ENCODE data around the gene TCHP.
"Not testable (repeated sequence)": the region's sequence is repeated elsewhere in the genome, so short reads cannot be mapped to it uniquely, and the experiment has no call there.

TCHP gene

GRCh38 chr12:109929326-109929725 lies 29.3 kb downstream of the TCHP start:
- not testable (repeated sequence) for H3K4me1 Mint-ChIP-seq (ENCODE audit: low read depth)

GRCh38 chr12:109930028-109930800 lies 30.1 kb downstream of the TCHP start:
- H3K27ac Mint-ChIP-seq: no peak overlapping the region
- H3K4me1 Mint-ChIP-seq (ENCODE audit: low read depth): no peaks in the 10 kb centered on the region
- H3K4me3 Mint-ChIP-seq: no peak overlapping the region
- H3K36me3 Mint-ChIP-seq (ENCODE audit: low read depth): peaks cover 37% of the 10 kb centered on the region
- no peaks in the 10 kb centered on the region for H3K27me3 Mint-ChIP-seq (ENCODE audit: low read depth)
- H3K9me3 Mint-ChIP-seq: no peaks in the 10 kb centered on the region

More at GRCh38 chr12:109929326-109929725, 29.3 kb downstream of the TCHP start:
- not testable (repeated sequence) for H3K27me3 Mint-ChIP-seq (ENCODE audit: low read depth); H3K9me3 Mint-ChIP-seq; H3K27ac Mint-ChIP-seq; H3K4me3 Mint-ChIP-seq
- H3K36me3 Mint-ChIP-seq (ENCODE audit: low read depth): peaks cover 39% of the 10 kb centered on the region

GRCh38 chr12:109931143-109931542 lies 31.1 kb downstream of the TCHP start:
- Mint-ChIP-seq H3K27ac (no peak overlapping the region), H3K9me3 (no peaks in the 10 kb centered on the region), H3K4me1 (ENCODE audit: low read depth) (no peaks in the 10 kb centered on the region), H3K36me3 (ENCODE audit: low read depth) (peaks cover 42% of the 10 kb centered on the region), H3K27me3 (ENCODE audit: low read depth) (no peaks in the 10 kb centered on the region), H3K4me3 (no peak overlapping the region)

GRCh38 chr12:109932878-109933503 lies 32.9 kb downstream of the TCHP start:
- Mint-ChIP-seq H3K4me1 (ENCODE audit: low read depth) (no peaks in the 10 kb centered on the region), H3K4me3 (no peak overlapping the region), H3K27me3 (ENCODE audit: low read depth) (no peaks in the 10 kb centered on the region), H3K27ac (no peak overlapping the region), H3K9me3 (no peaks in the 10 kb centered on the region), H3K36me3 (ENCODE audit: low read depth) (peaks cover 47% of the 10 kb centered on the region)

- Mint-ChIP-seq H3K9me3 (no peaks in the 10 kb centered on the region), H3K27me3 (ENCODE audit: low read depth) (no peaks in the 10 kb centered on the region), H3K4me3 (no peak overlapping the region), H3K27ac (no peak overlapping the region), H3K4me1 (ENCODE audit: low read depth) (no peaks in the 10 kb centered on the region), H3K36me3 (ENCODE audit: low read depth) (peaks cover 51% of the 10 kb centered on the region)
These were observed 34.0 kb downstream of the TCHP start for GRCh38 chr12:109934026-109934425.

- Mint-ChIP-seq H3K9me3 (no peaks in the 10 kb centered on the region), H3K27ac (no peak overlapping the region), H3K4me3 (no peak overlapping the region), H3K27me3 (ENCODE audit: low read depth) (no peaks in the 10 kb centered on the region), H3K4me1 (ENCODE audit: low read depth) (peaks cover 1% of the 10 kb centered on the region), H3K36me3 (ENCODE audit: low read depth) (peaks cover 43% of the 10 kb centered on the region)
These were observed 37.3 kb downstream of the TCHP start for GRCh38 chr12:109937371-109937770.

- H3K9me3 Mint-ChIP-seq: no peaks in the 10 kb centered on the region
- peaks cover 37% of the 10 kb centered on the region for H3K36me3 Mint-ChIP-seq (ENCODE audit: low read depth)
- peaks cover 1% of the 10 kb centered on the region for H3K4me1 Mint-ChIP-seq (ENCODE audit: low read depth)
- no peaks in the 10 kb centered on the region for H3K27me3 Mint-ChIP-seq (ENCODE audit: low read depth)
- no peak overlapping the region for H3K4me3 Mint-ChIP-seq
- no peak overlapping the region for H3K27ac Mint-ChIP-seq
These were observed 38.9 kb downstream of the TCHP start for GRCh38 chr12:109938947-109939346.

GRCh38 chr12:109939504-109939903 lies 39.4 kb downstream of the TCHP start:
- peaks cover 1% of the 10 kb centered on the region for H3K4me1 Mint-ChIP-seq (ENCODE audit: low read depth)

GRCh38 chr12:109940339-109940923 lies 40.4 kb downstream of the TCHP start:
- H3K36me3 Mint-ChIP-seq (ENCODE audit: low read depth): peaks cover 35% of the 10 kb centered on the region
- H3K4me3 Mint-ChIP-seq: no peak overlapping the region
- H3K27ac Mint-ChIP-seq: no peak overlapping the region
- H3K4me1 Mint-ChIP-seq (ENCODE audit: low read depth): peaks cover 1% of the 10 kb centered on the region
- H3K27me3 Mint-ChIP-seq (ENCODE audit: low read depth): no peaks in the 10 kb centered on the region
- no peaks in the 10 kb centered on the region for H3K9me3 Mint-ChIP-seq

More at GRCh38 chr12:109939504-109939903, 39.4 kb downstream of the TCHP start:
- Mint-ChIP-seq H3K27me3 (ENCODE audit: low read depth) (no peaks in the 10 kb centered on the region), H3K27ac (no peak overlapping the region), H3K4me3 (no peak overlapping the region), H3K9me3 (no peaks in the 10 kb centered on the region), H3K36me3 (ENCODE audit: low read depth) (peaks cover 34% of the 10 kb centered on the region)

GRCh38 chr12:109943811-109944210 lies 43.7 kb downstream of the TCHP start:
- Mint-ChIP-seq H3K27me3 (ENCODE audit: low read depth) (no peaks in the 10 kb centered on the region), H3K9me3 (no peaks in the 10 kb centered on the region), H3K4me3 (no peak overlapping the region), H3K4me1 (ENCODE audit: low read depth) (peaks cover 24% of the 10 kb centered on the region), H3K27ac (no peak overlapping the region), H3K36me3 (ENCODE audit: low read depth) (peaks cover 36% of the 10 kb centered on the region)

GRCh38 chr12:109944561-109945359 lies 44.7 kb downstream of the TCHP start:
- peaks cover 35% of the 10 kb centered on the region for H3K36me3 Mint-ChIP-seq (ENCODE audit: low read depth)
- H3K27ac Mint-ChIP-seq: no peak overlapping the region
- H3K27me3 Mint-ChIP-seq (ENCODE audit: low read depth): no peaks in the 10 kb centered on the region
- no peak overlapping the region for H3K4me3 Mint-ChIP-seq
- H3K9me3 Mint-ChIP-seq: no peaks in the 10 kb centered on the region
- H3K4me1 Mint-ChIP-seq (ENCODE audit: low read depth): peaks cover 26% of the 10 kb centered on the region

- H3K27me3 Mint-ChIP-seq (ENCODE audit: low read depth): no peaks in the 10 kb centered on the region
- peaks cover 45% of the 10 kb centered on the region for H3K36me3 Mint-ChIP-seq (ENCODE audit: low read depth)
- no peaks in the 10 kb centered on the region for H3K9me3 Mint-ChIP-seq
- peak overlapping the region; percentile 19 for H3K4me3 Mint-ChIP-seq
- H3K27ac Mint-ChIP-seq: peak overlapping the region; percentile 67
- H3K4me1 Mint-ChIP-seq (ENCODE audit: low read depth): peaks cover 32% of the 10 kb centered on the region
These were observed 46.4 kb downstream of the TCHP start for GRCh38 chr12:109946505-109946904.

GRCh38 chr12:109946913-109947312 lies 46.8 kb downstream of the TCHP start:
- Mint-ChIP-seq H3K36me3 (ENCODE audit: low read depth) (peaks cover 47% of the 10 kb centered on the region), H3K4me3 (peak overlapping the region; percentile 19), H3K9me3 (no peaks in the 10 kb centered on the region), H3K27me3 (ENCODE audit: low read depth) (no peaks in the 10 kb centered on the region), H3K27ac (peak overlapping the region; percentile 67), H3K4me1 (ENCODE audit: low read depth) (peaks cover 34% of the 10 kb centered on the region)

- Mint-ChIP-seq H3K36me3 (ENCODE audit: low read depth) (peaks cover 53% of the 10 kb centered on the region), H3K27me3 (ENCODE audit: low read depth) (no peaks in the 10 kb centered on the region), H3K9me3 (no peaks in the 10 kb centered on the region), H3K4me1 (ENCODE audit: low read depth) (peaks cover 37% of the 10 kb centered on the region), H3K27ac (peak overlapping the region; percentile 50), H3K4me3 (no peak overlapping the region)
These were observed 47.4 kb downstream of the TCHP start for GRCh38 chr12:109947521-109947920.
